HG03571 (cell line): ENCODE measurements around the gene ZNF488.

Source experiments
- ATAC-seq: cut with Tn5 transposase; IDR thresholded peaks from one replicate; pipeline ENCODE4 v1.9.1; 2021; ENCODE audit not compliant: unreplicated experiment

Gene ZNF488

DNA sequence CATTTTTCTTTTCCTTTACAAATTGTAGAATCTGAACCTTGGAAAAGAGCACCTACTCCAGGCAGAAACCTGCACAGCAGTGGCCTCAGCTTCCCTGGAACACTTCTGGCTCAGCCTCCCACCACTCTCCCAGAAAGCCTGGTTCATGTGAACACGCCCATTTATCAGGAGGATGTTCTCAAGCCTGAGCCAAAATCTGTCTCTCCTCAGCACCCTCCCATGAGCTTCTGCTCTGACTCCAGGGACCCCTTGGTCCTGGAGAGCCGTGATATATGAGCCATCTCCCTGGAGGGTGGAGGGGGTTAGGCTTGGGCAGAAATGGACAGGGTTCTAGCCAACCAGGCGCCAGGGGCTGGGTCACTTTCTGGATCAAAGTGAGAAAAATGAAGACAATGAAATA lies 51.7 kb downstream of the ZNF488 start:
- no peak for ATAC-seq

DNA sequence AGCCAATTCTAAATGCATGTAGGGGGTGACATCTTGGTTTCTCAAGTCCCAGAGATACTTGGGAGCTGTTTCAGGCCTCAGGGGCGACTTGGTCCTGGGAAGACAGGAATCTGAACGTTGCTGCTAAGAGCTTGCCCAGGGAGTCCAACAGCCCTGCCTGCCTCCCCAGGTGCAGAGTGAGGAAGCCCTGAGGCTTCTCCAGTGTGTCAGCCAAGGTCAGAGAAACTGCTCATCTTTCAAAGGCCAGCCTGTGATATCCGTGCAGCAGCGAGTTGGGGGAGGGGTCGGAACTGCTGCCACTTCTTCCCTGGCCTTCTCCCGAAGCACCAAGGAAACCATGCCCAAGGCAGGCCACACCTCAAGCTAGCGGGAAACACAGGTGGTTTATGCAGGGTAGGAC lies 52.1 kb downstream of the ZNF488 start:
- ATAC-seq = no peak

DNA sequence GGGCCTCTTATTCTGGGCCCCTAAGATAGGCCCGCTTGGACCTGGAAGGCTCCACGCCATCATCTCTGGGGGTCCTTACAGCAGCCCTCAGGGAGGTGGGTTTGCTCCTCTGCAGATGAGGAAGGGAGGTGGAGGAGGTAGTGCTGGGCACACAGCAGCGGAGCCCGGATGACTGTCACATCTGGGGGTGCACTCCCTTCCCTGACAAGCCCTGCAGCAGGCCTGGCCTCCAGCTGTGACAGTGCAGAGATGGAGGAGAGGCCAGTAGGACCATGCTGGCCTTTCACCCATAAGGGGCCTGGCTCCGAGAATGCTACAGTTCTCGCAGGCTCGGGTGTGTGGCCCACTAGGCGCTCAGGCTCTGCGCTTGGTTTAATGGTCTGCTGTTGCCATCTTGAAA lies 52.6 kb downstream of the ZNF488 start:
- no peak for ATAC-seq

DNA sequence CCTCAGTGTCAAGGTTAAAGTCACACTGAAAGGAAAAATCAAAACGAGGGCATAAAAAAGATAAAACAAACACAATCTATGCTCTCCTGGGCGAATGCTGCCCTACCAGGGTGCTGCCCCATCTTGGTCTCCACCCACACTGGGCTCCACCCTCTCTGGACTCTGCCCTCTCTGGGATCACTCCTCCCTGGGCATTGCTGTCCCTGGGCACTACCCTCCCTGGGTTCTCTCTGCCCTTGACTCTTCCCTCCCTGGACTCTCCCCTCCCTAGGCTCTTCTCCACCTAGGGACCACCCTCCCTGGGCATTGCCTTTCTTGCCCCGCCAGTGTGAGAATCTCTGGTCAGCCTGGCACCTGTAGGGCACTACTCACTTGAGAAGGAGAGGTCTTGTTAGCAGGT lies 53.3 kb downstream of the ZNF488 start:
- no peak for ATAC-seq

DNA sequence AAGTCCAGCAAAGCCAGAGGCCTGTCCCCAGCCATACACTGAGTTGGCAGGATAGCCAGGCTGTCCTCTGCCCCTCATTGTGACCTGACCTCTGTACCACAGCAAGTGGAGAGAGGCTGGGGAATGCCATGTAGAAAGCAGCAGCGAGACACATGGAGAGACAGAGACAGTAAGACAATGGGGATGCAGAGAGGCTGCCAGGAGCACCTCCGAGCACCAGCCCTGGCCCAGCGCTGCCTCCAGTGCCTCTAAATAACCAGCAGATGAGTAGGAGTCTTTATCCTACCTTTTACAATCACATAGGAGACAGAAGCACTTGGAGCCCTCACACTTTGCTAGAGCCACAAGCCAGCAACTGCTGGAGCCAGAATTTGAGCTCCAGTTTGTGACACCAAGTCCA lies 53.7 kb downstream of the ZNF488 start:
- ATAC-seq = no peak

DNA sequence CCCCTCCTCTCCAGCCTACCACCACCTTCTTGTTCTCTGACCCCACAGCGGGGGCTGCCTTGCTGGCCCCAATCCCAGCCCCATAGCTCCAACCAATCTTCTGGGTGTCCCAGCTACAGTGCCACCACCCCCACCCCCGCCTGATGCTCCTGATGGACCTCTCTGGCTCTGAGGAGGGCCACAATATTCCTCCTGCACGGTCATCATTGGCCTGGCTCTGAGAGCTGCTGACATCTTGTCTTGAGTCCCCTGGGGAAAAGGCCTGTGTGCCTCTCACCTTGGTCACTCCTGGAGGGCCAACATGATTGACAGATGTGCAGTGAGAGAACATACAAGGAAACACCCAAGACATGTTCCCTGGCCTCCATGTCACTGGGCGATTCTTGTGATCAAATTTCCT lies 54.2 kb downstream of the ZNF488 start:
- no peak for ATAC-seq

DNA sequence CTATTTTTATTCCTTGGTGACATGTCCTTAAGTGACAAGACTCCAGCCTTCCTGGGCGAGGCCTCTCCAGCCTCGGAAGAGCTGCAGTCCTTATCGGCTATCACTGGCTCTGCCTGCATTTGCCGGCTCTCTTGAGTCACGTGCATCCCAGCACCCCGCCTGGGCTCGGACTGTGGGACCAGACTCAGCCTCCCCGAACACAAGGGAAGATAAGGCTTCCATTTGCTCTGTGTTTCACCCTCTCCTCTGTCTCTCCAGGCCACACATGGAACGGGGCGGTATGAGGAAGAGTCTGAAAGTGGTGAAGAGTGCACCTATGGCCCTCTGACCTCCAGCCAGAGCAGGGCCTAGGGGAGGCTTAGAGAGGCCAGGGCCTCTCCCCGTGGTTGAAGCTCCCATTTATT lies 57.2 kb downstream of the ZNF488 start:
- no peak for ATAC-seq

DNA sequence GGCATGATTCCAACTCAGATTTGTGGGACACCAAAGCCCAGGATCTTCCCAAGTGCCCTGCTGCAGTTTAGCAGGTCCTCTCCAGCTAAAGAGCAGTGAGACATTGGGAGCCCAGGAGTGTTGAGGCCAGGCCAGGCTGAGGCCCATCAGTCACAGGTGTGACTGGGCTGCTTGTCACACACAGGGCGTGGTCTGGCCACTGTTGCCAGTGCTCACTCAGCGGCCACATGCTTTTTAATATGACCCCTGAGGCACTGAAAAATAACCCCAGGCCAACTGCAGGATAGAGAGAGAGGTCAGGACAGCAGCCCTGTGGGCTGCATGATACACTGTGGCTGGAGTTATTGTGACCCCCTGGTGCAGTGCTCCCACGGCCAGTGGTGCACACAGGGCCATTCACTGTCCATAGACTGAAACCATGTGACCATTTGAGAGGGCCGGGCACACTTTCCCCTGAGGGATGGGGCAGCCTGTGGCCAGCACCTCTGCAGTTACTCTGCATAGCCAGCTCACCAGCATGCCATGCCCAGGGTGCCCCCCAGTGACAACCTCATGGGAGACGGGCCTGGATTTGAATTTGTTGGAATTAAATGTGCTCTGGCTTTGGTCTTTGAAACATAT lies 57.7 kb downstream of the ZNF488 start:
- no peak for ATAC-seq

DNA sequence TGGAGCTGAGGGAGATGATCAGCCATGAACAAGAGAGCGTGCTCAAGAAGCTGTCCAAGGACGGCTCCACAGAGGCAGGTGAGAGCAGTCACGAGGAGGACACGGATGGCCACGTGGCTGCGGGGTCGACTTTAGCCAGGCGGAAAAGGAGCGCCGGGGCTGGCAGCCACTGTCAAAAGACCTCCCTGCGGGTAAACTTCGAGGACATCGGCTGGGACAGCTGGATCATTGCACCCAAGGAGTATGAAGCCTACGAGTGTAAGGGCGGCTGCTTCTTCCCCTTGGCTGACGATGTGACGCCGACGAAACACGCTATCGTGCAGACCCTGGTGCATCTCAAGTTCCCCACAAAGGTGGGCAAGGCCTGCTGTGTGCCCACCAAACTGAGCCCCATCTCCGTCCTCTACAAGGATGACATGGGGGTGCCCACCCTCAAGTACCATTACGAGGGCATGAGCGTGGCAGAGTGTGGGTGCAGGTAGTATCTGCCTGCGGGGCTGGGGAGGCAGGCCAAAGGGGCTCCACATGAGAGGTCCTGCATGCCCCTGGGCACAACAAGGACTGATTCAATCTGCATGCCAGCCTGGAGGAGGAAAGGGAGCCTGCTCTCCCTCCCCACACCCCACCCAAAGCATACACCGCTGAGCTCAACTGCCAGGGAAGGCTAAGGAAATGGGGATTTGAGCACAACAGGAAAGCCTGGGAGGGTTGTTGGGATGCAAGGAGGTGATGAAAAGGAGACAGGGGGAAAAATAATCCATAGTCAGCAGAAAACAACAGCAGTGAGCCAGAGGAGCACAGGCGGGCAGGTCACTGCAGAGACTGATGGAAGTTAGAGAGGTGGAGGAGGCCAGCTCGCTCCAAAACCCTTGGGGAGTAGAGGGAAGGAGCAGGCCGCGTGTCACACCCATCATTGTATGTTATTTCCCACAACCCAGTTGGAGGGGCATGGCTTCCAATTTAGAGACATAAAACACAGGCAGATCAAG lies 58.5 kb downstream of the ZNF488 start:
- ATAC-seq = no peak

DNA sequence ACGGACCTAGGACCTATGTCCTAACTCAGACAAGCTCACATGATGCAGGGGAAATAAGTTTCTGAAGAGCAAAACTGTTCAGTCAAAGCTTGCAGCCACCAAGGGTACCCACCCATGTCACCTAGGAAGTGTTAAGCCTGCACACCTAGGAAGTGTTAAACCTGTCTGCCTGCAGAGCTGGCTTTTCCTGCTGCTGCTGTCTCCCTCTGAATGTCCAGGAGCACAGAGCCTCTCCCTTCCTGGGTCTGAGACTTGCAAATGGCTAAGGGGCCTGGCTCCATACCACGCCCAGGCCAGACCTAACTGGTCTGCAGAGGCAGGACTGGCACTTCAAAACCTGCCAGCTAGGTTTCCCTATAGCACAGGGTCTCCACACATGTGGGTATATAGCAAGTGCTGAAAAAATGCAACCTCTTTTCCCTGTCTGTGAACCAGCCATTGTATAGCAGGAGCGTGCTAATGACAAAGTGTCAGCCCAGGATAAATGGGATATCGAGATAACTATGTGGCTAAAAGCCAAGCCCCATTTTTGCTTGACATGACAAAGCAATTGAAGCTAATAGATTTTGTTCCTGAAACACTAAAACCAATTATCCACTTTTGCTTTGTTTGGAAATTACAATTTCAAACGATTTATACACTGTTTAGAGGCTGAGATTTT lies 60.3 kb downstream of the ZNF488 start:
- no peak for ATAC-seq

DNA sequence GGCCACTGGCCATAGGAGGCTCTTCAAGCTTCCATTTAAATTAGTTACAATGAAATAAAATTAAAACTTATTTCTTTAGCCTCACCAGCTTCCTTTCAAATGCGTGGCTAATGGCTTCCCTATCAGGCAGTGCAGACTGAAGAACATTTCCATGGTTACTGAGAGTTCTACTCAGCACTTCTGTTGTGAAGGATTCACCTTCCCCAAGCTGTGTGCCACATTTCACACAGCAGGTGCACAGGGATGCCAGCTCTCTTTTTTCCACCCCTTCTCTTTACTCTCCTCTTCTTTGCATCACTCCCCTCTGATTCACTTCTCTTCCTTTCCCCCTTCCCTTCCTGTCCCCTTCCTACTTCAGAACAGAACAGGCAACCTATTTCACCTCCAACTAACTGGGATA lies 61.0 kb downstream of the ZNF488 start:
- no peak for ATAC-seq

DNA sequence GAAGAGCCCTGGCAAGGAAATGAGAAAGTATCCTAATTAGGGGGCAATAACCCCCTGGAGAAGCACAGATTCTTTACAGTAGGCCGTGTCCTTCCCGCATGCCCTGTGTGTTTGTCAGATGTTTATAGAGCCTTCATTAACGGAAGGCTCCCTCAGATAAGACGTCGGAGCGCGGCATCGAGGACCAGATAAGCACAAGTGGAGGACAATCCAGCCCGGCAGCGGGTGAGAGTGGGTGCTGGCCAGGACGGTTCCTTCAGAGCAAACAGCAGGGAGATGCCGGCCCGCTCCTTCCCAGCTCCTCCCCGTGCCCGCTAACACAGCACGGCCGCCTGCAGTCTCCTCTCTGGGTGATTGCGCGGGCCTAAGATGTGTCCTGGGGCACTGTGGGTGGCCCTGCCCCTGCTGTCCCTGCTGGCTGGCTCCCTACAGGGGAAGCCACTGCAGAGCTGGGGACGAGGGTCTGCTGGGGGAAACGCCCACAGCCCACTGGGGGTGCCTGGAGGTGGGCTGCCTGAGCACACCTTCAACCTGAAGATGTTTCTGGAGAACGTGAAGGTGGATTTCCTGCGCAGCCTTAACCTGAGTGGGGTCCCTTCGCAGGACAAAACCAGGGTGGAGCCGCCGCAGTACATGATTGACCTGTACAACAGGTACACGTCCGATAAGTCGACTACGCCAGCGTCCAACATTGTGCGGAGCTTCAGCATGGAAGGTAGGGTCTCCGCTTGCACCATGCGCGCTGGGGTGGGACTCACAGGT lies 61.6 kb downstream of the ZNF488 start, which contains the start of gene GDF2:
TSS of gene GDF2 (plus strand) at position 155 of the 762 bp plus-strand sequence. CDS start at position 370, 215 bp downstream.
- no peak for ATAC-seq

DNA sequence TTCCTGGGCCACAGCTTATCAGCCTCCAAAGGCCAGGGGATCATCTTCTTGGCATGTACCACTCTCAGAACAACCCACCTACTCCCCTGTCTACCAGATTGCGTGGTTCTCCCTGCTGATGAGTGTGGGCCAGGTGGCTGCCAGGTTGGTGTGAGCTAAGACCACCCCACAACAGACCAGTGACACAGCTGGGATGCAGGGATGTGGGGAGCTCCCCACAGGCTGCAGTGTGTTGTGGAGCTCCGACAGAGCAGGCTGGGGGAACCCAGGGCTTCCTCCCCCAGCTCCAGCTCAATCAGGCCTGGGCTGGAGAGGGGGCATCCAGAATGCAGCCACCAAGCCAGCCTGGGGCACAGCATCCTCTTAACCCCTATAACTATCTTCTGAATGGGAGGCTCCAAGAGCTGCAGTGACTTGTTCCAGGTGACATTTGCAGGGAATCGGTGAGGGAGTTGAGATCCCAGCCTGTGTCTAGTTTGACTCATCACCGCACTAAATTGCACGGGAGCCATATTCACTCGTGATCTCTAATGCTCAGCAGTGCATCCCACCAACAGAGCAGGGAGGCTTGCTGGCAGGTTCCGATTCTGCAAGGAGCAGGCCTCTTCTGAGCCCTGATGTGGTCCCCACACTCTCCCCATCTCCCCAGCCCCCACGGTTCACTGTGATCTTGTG lies 62.4 kb downstream of the ZNF488 start:
- ATAC-seq = no peak

DNA sequence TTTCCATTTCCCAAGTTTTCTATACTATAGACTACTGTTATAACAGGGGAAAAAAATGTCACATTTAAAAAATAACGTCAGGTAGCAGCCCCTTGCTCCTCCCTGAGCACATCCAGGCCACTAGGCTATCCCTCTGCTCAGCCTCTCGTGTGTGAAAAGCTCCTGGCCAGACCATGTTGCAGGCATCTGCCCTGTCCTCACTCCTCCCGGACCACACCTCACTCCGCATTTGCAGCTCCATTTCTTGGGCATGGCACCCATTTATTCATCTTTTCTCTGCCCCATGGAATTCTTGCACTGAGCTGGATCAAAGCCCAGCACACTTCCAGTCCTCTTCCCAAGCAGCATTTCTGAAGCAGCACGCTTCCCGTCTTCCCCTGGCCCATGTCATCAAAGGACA lies 63.3 kb downstream of the ZNF488 start:
- no peak for ATAC-seq

DNA sequence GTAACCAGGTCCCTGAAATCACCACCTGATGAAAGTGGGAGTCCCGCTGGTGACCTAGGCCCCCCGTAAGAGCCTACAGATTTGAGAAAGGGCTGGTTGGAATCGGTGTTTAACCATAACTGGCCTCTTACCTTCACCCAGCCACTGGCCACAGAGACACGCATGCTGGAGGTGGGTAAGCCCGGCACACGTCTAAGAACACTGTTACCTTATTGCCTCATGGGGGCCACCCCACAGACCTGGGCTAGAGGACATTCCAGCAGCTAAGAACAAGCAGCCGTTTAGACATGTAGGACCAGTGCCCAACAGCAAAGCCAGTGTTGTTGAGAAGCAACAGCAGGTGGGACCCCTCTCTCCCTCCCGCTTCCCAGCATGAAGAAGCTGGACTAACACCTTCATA lies 64.3 kb downstream of the ZNF488 start:
- no peak for ATAC-seq

DNA sequence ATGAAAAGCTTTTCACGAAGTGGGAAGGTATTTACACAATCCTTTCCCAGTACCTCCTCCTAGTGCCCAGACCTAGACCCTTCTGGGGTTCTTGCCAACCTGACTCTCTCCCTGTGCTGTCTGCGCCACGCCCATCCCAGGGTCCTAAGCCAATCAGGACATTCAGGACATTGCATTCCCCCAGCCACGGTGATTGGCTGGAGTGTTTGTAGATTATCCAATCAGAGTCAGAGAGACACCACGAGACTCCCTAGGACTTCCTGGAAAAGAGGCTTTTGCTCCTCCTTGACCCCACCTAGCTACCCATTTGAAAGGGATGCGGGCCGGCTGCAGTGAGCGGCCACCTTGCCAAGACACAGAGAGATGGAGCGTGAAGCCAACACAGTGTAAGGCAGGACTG lies 65.4 kb downstream of the ZNF488 start:
- no peak for ATAC-seq

DNA sequence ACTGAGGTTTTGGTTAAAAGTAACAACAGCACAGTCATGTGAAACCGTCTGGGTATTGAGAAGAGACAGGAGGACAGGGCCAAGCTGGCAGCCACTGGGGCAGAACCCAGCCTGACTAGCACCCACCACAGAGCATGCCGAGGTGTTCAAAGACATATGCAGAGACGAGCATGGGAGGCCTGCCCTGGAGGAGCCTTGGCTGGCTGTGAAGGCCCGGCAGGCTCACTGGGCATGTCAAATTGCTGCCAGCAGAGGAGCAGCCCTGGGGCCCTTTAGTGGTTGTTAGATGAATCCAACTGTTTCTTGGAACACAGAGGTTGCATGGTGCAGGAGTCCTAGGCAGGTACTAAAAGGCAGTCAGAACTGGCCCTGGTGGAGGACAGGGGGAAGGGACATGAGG lies 66.8 kb downstream of the ZNF488 start:
- no peak for ATAC-seq

DNA sequence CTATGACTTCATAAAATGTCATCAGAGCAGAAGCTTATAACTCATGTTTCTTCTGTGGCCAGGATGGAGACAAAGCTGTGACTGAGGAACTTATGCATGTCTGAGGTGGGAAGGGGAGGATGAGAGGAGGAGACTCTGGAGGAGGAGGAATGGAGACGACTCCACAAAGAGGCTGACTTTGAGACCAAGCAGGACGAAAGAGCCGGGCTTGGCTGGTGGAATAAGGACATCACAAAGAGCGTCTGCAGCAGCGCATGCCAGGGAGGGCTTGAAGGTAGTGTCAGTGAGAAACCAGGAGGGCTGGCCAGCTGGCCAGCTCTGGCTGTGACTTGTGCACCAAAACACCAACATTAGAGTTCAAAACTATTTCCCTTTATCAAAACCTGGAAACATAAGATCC lies 68.0 kb downstream of the ZNF488 start:
- ATAC-seq = no peak
